IMR-90 (cell line): ENCODE data around the gene MRPS26. TPM values are rescaled to one million over a fixed set of nuclear protein-coding genes. Genes with fewer than 3 reads are reported as not detected.

Experiments
- ATAC-seq: fragments of 200-7000 bp; cut with Tn5 transposase; 2 replicates; pipeline ENCODE4 v1.9.1; 2020; ENCODE audit warnings: low read depth, mild to moderate bottlenecking, moderate library complexity
- BruUV-seq: library from RNA; stranded (reverse); fragments of 400-500 nt; replicated peaks from 2 replicates; lab custom pipeline; 2021; lab: Mats Ljungman, UMichigan
- CTCF ChIA-PET: fragments of 300-600 bp; formaldehyde crosslinking; extraction: SDS; loops from one replicate; lab custom pipeline; 2021; ENCODE audit warnings: antibody characterized with exemption; lab: Yijun Ruan, JAX
- POLR2A ChIA-PET: fragments of 300-600 bp; sonication (Branson Sonifier 250); formaldehyde crosslinking; loops from one replicate; lab custom pipeline; 2022; ENCODE audit warnings: antibody characterized with exemption; ENCODE audit not compliant: unreplicated experiment; lab: Charles Lee
- DNase-seq: peaks from one replicate; pipeline ENCODE4 v3.0.0; 2013
- H2AFZ ChIP-seq: replicated peaks from 2 replicates; pipeline ENCODE3; 2013; ENCODE audit warnings: low read length, mild to moderate bottlenecking; ENCODE audit not compliant: poor library complexity
- H2AK5ac ChIP-seq: 2 replicates; pipeline ENCODE4 v1.6.1; 2013; ENCODE audit warnings: low read depth, low read length, inconsistent platforms
- H2AK9ac ChIP-seq: replicated peaks from 2 replicates; pipeline ENCODE3; 2013; ENCODE audit warnings: mild to moderate bottlenecking, low read depth, low read length, moderate library complexity; ENCODE audit not compliant: poor library complexity
- H2BK120ac ChIP-seq: 2 replicates; pipeline ENCODE4 v1.6.1; 2013; ENCODE audit warnings: low read depth, low read length, inconsistent platforms
- H2BK15ac ChIP-seq: 3 replicates; pipeline ENCODE4 v1.6.1; 2013; ENCODE audit warnings: low read depth, low read length, inconsistent platforms
- H2BK20ac ChIP-seq: 2 replicates; pipeline ENCODE4 v1.6.1; 2013; ENCODE audit warnings: low read depth, mild to moderate bottlenecking, inconsistent platforms, low read length, moderate library complexity
- H2BK5ac ChIP-seq: 2 replicates; pipeline ENCODE4 v1.6.1; 2013; ENCODE audit warnings: mild to moderate bottlenecking, low read depth, low read length, inconsistent platforms; ENCODE audit not compliant: poor library complexity, severe bottlenecking
- H3K14ac ChIP-seq: replicated peaks from 2 replicates; pipeline ENCODE4 v1.6.1; 2013; ENCODE audit warnings: low read depth, low read length, inconsistent platforms
- H3K18ac ChIP-seq: 2 replicates; pipeline ENCODE4 v1.6.1; 2013; ENCODE audit warnings: low read depth, low read length, control low read depth
- H3K23ac ChIP-seq: 2 replicates; pipeline ENCODE4 v1.6.1; 2013; ENCODE audit warnings: low read depth, low read length, inconsistent platforms
- H3K27ac ChIP-seq: 2 replicates; pipeline ENCODE4 v1.5.1; 2013; ENCODE audit warnings: mild to moderate bottlenecking, control low read depth, low read length; ENCODE audit not compliant: insufficient read depth
- H3K27me3 ChIP-seq: 2 replicates; pipeline ENCODE4 v1.6.1; 2013; ENCODE audit warnings: low read length; ENCODE audit not compliant: control insufficient read depth, insufficient read depth
- H3K36me3 ChIP-seq: 2 replicates; pipeline ENCODE4 v1.6.1; 2013; ENCODE audit warnings: low read length, mixed read lengths; ENCODE audit not compliant: control insufficient read depth, insufficient read depth
- H3K4ac ChIP-seq: 2 replicates; pipeline ENCODE4 v1.6.1; 2013; ENCODE audit warnings: low read depth, low read length, inconsistent platforms
- H3K4me1 ChIP-seq: 2 replicates; pipeline ENCODE4 v1.6.1; 2013; ENCODE audit warnings: low read length, mixed read lengths; ENCODE audit not compliant: control insufficient read depth, insufficient read depth
- H3K4me2 ChIP-seq: 2 replicates; pipeline ENCODE4 v1.6.1; 2013; ENCODE audit warnings: low read depth, mild to moderate bottlenecking, control low read depth, low read length, moderate library complexity
- H3K4me3 ChIP-seq: 2 replicates; pipeline ENCODE4 v1.5.1; 2013; ENCODE audit warnings: low read depth, mild to moderate bottlenecking, control low read depth, low read length, moderate library complexity; ENCODE audit not compliant: insufficient read depth
- H3K56ac ChIP-seq: 2 replicates; pipeline ENCODE4 v1.6.1; 2013; ENCODE audit warnings: low read length, inconsistent platforms; ENCODE audit not compliant: insufficient read depth; ENCODE audit errors: extremely low read depth
- H3K79me1 ChIP-seq, 2 experiments: 2 replicates each; pipeline ENCODE4 v1.6.1; 2013; ENCODE audit warnings: low read length in 2 of 2, inconsistent platforms in 1 of 2, low read depth in 1 of 2
- H3K9ac ChIP-seq: 2 replicates; pipeline ENCODE4 v1.6.1; 2013; ENCODE audit warnings: low read depth, low read length, control low read depth
- H3K9me1 ChIP-seq: 2 replicates; pipeline ENCODE4 v1.6.1; 2013; ENCODE audit warnings: low read length, inconsistent platforms; ENCODE audit not compliant: insufficient read depth
- H3K9me3 ChIP-seq: 2 replicates; pipeline ENCODE4 v1.6.1; 2013; ENCODE audit warnings: low read length; ENCODE audit not compliant: control insufficient read depth, insufficient read depth
- H4K20me1 ChIP-seq: 2 replicates; pipeline ENCODE4 v1.6.1; 2013; ENCODE audit warnings: low read length, inconsistent platforms; ENCODE audit not compliant: insufficient read depth
- H4K5ac ChIP-seq: 2 replicates; pipeline ENCODE4 v1.6.1; 2013; ENCODE audit warnings: mild to moderate bottlenecking, low read depth, low read length, control low read depth
- H4K8ac ChIP-seq, 2 experiments: 2 replicates each; pipeline ENCODE4 v1.6.1; 2013; ENCODE audit warnings: low read depth in 2 of 2, low read length in 2 of 2, control low read depth in 1 of 2, inconsistent platforms in 1 of 2
- H4K91ac ChIP-seq: 2 replicates; pipeline ENCODE4 v1.6.1; 2013; ENCODE audit warnings: low read depth, low read length, inconsistent platforms; ENCODE audit not compliant: insufficient read depth
- CEBPB ChIP-seq: IDR thresholded peaks from 2 replicates; pipeline ENCODE4 v1.6.1; 2012; ENCODE audit warnings: low read depth, low read length, improper control_type of control experiment
- CHD1 ChIP-seq: IDR thresholded peaks from 2 replicates; pipeline ENCODE4 v1.6.1; 2012; ENCODE audit warnings: low read depth, low read length, improper control_type of control experiment
- FOS ChIP-seq: fragments of 150-350 bp; IDR thresholded peaks from 2 replicates; pipeline ENCODE4 v1.6.1; 2016; ENCODE audit warnings: low read depth, low read length
- MXI1 ChIP-seq: IDR thresholded peaks from 2 replicates; pipeline ENCODE4 v1.6.1; 2012; ENCODE audit warnings: low read depth, mild to moderate bottlenecking, low read length, moderate library complexity, borderline replicate concordance
- NFE2L2 ChIP-seq: fragments of 150-350 bp; IDR thresholded peaks from 2 replicates; pipeline ENCODE4 v1.6.1; 2016; ENCODE audit warnings: low read depth, mild to moderate bottlenecking, low read length
- SMC3 ChIP-seq: fragments of 150-350 bp; IDR thresholded peaks from 2 replicates; pipeline ENCODE4 v1.6.1; 2016; ENCODE audit warnings: low read depth, mild to moderate bottlenecking, antibody characterized with exemption, low read length, moderate library complexity
- WGBS, 2 experiments: methylation state at CpG; one replicate each; pipeline versions ENCODE4 v1.1.5 to v1.1.7; 2013; ENCODE audit warnings: missing lambda C conversion rate in 2 of 2; ENCODE audit not compliant: insufficient read length in 1 of 2; ENCODE audit errors: extremely low coverage in 2 of 2; 5-methylcytosine and 5-hydroxymethylcytosine counted together
- dilution Hi-C: fragments of 300-500 bp; cut with HindIII; formaldehyde crosslinking; loops from one replicate; pipeline ENCODE4 v1.14.3; 2018; ENCODE audit warnings: low sequenced_read_pairs; ENCODE audit not compliant: unreplicated experiment
- in situ Hi-C: fragments of 300-500 bp; cut with MboI; formaldehyde crosslinking; loops from 3 replicates; pipeline ENCODE4 v1.14.3; 2019; ENCODE audit warnings: low sequenced_read_pairs, inconsistent platforms, mixed read lengths
- intact Hi-C: fragments of 100-400 bp; cut with micrococcal nuclease; formaldehyde crosslinking; loops from 2 replicates; pipeline ENCODE4 v1.10.0; 2022
- polyA plus RNA-seq, 3 experiments: library from polyadenylated mRNA; depleted of rRNA; stranded (reverse); fragments of >200 nt; gene quantifications; 2 replicates each; pipeline ENCODE4 v1.2.3, GENCODE V29; 2012; ENCODE audit warnings: low replicate concordance in 1 of 3
- total RNA-seq: library from RNA; depleted of rRNA; stranded (reverse); fragments of >200 nt; gene quantifications from 2 replicates; pipeline ENCODE4 v1.2.3, GENCODE V29; 2012
- TF ChIP-seq, protein P1 (sequence below): conservative IDR thresholded peaks from 2 replicates; pipeline ENCODE4 v1.5.1; 2012; ENCODE audit warnings: mild to moderate bottlenecking, low read depth, low read length, improper control_type of control experiment

Gene MRPS26
- total and polyA plus RNA-seq, 2 of the 4 experiments (the other 2 are of a cell fraction) = 22.2 to 38.6 TPM

DNA sequence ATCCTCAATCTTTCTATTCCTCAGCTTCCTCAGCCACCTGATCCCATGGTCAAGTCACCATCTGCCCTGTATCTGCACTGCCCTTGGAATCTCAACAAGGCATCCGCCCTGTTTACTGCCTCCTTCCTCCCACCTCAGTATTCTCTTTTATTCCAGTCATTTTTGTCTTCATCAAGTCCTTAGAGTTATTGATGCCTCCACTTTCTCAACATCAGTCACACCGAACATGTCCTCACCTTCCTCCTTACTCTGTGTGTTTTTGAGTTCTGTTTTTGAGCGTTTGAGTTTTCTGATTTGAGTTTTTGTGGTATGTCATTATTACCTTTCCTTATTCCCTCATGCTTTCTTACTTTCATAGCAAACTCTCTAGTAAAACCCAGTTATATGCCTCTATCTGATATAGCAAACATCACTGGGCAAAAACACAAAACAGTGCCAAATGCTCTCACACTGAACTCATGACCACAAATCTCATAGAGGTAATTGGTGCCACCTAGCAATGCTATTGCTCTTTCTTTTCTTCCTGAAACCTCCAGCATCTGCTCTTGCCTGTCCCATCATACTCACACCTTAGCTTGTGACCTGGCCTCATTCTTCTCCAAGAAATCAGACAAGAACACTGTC lies 14.2 kb upstream of the MRPS26 start:
- ATAC-seq = no peak

More for the DNA sequence above, 14.2 kb upstream of the MRPS26 start:
- Histone ChIP-seq H3K4ac (no peak overlapping the region), H3K79me1 (no peaks in the 10 kb centered on the region), H4K20me1 (no peaks in the 10 kb centered on the region), H2AFZ (no peak overlapping the region), H2AK5ac (no peak overlapping the region), H3K9ac (no peak overlapping the region), H3K9me1 (0 out of 2 replicates have a peak, but pooled peaks cover 3% of the 10 kb centered on the region), H4K91ac (no peak overlapping the region), H3K27ac (no peak overlapping the region), H2AK9ac (no peak overlapping the region), H2BK5ac (no peak overlapping the region), H3K4me2 (no peak overlapping the region), H4K8ac (no peak overlapping the region), H3K18ac (no peak overlapping the region), H3K56ac (no peak overlapping the region), H2BK20ac (no peak overlapping the region), H3K9me3 (no peaks in the 10 kb centered on the region), H3K4me3 (no peak overlapping the region), H3K14ac (no peak overlapping the region), H2BK120ac (no peak overlapping the region), H2BK15ac (no peak overlapping the region), H3K23ac (no peak overlapping the region), H3K27me3 (no peaks in the 10 kb centered on the region), H3K4me1 (no peaks in the 10 kb centered on the region), H4K5ac (no peak overlapping the region), H3K36me3 (peaks cover 47% of the 10 kb centered on the region)
- ChIA-PET CTCF (no interaction called here), POLR2A (no interaction called here)
- no CpG with 5 or more reads among the region's 3 CpGs for WGBS, 2 experiments
- dilution Hi-C loops = no loop called here
- BruUV-seq = no TSS peak
- in situ Hi-C loops = no loop called here
- DNase-seq = no peak
- intact Hi-C loops = no loop called here
- no peak for TF ChIP-seq MXI1
- no peak for TF ChIP-seq CHD1
- TF ChIP-seq CEBPB = no peak
- TF ChIP-seq NFE2L2 = no peak
- no peak for TF ChIP-seq FOS
- TF ChIP-seq, protein P1, sequence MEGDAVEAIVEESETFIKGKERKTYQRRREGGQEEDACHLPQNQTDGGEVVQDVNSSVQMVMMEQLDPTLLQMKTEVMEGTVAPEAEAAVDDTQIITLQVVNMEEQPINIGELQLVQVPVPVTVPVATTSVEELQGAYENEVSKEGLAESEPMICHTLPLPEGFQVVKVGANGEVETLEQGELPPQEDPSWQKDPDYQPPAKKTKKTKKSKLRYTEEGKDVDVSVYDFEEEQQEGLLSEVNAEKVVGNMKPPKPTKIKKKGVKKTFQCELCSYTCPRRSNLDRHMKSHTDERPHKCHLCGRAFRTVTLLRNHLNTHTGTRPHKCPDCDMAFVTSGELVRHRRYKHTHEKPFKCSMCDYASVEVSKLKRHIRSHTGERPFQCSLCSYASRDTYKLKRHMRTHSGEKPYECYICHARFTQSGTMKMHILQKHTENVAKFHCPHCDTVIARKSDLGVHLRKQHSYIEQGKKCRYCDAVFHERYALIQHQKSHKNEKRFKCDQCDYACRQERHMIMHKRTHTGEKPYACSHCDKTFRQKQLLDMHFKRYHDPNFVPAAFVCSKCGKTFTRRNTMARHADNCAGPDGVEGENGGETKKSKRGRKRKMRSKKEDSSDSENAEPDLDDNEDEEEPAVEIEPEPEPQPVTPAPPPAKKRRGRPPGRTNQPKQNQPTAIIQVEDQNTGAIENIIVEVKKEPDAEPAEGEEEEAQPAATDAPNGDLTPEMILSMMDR = no peak
- no peak for TF ChIP-seq SMC3
